Lower leg skin (tissue), 3 donors: Measurements from ENCODE around the gene KRTAP2-2.
"Not testable (repeated sequence)": the region's sequence is repeated elsewhere in the genome, so short reads cannot be mapped to it uniquely, and the experiment has no call there.

Experiments
- CTCF ChIP-seq, 3 donors: fragments of 450-650 bp; IDR thresholded peaks; one replicate each; pipeline ENCODE4 v1.5.1; 2016; ENCODE audit warnings: antibody characterized with exemption in 3 of 3, mild to moderate bottlenecking in 3 of 3, moderate library complexity in 2 of 3
- POLR2A ChIP-seq, 2 donors: fragments of 450-650 bp; IDR thresholded peaks; one replicate each; pipeline ENCODE4 v1.6.1; 2016 to 2017; ENCODE audit warnings: antibody characterized with exemption in 2 of 2, mild to moderate bottlenecking in 1 of 2, moderate library complexity in 1 of 2

- not testable (repeated sequence) for TF ChIP-seq CTCF, POLR2A (IDR thresholded peaks at IDR 0.05)
Observed at GRCh38 chr17:41059276-41060051, 4.4 kb upstream of the KRTAP2-2 start.
